ENCODE data around the gene MYO1B. TPM values are rescaled to one million over a fixed set of nuclear protein-coding genes. Genes with fewer than 3 reads are reported as not detected.

MYO1B gene
- total RNA-seq, 1 experiment from 2014 or later, result 43.6 TPM

DNA sequence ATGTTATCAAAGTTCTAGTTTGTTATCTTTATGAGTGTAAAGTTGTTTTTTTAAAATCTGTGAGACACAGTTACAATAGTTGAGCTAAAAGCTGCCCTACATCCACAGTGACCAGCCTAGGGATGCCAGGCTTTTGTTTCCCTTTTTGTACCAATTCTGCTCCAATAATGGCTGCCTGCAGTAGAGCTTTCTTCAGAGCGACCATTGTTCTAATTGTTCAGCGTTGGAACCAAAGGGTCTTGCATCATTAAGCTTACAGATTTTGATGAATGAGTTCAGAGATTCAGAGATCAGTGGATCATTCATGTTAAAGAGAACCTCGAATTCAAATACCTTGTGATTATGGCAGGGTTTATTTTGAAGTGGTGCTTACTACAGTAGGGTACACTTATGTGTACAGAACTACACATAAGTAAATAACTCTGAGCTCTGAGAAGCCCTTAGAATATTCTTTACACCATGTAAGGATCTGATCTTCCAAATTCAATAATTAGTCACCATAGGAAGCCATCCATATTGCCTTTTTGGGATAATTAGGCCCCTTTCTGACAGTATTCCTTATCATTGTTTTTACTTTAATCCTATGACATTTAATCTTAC lies 157.9 kb downstream of the MYO1B start:
- TF ChIP-seq TEAD4 (CRISPR knock-in tag; IDR thresholded peaks at IDR 0.05), result no peak
- TF ChIP-seq, protein P1, sequence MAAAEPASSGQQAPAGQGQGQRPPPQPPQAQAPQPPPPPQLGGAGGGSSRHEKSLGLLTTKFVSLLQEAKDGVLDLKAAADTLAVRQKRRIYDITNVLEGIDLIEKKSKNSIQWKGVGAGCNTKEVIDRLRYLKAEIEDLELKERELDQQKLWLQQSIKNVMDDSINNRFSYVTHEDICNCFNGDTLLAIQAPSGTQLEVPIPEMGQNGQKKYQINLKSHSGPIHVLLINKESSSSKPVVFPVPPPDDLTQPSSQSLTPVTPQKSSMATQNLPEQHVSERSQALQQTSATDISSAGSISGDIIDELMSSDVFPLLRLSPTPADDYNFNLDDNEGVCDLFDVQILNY (CRISPR knock-in tag; IDR thresholded peaks at IDR 0.05), result no peak
- TF ChIP-seq, protein P2, sequence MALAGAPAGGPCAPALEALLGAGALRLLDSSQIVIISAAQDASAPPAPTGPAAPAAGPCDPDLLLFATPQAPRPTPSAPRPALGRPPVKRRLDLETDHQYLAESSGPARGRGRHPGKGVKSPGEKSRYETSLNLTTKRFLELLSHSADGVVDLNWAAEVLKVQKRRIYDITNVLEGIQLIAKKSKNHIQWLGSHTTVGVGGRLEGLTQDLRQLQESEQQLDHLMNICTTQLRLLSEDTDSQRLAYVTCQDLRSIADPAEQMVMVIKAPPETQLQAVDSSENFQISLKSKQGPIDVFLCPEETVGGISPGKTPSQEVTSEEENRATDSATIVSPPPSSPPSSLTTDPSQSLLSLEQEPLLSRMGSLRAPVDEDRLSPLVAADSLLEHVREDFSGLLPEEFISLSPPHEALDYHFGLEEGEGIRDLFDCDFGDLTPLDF (CRISPR knock-in tag; IDR thresholded peaks at IDR 0.05), result no peak
- TF ChIP-seq GABPB1 (CRISPR knock-in tag; IDR thresholded peaks at IDR 0.05), result no peak
- no peak for TF ChIP-seq ZNF423 (CRISPR knock-in tag; IDR thresholded peaks at IDR 0.05)
- TF ChIP-seq SMAD3 (CRISPR knock-in tag; IDR thresholded peaks at IDR 0.05; ENCODE audit: borderline replicate concordance), result no peak
- TF ChIP-seq JAZF1 (CRISPR knock-in tag; IDR thresholded peaks at IDR 0.05), result no peak
- TF ChIP-seq, protein P3, sequence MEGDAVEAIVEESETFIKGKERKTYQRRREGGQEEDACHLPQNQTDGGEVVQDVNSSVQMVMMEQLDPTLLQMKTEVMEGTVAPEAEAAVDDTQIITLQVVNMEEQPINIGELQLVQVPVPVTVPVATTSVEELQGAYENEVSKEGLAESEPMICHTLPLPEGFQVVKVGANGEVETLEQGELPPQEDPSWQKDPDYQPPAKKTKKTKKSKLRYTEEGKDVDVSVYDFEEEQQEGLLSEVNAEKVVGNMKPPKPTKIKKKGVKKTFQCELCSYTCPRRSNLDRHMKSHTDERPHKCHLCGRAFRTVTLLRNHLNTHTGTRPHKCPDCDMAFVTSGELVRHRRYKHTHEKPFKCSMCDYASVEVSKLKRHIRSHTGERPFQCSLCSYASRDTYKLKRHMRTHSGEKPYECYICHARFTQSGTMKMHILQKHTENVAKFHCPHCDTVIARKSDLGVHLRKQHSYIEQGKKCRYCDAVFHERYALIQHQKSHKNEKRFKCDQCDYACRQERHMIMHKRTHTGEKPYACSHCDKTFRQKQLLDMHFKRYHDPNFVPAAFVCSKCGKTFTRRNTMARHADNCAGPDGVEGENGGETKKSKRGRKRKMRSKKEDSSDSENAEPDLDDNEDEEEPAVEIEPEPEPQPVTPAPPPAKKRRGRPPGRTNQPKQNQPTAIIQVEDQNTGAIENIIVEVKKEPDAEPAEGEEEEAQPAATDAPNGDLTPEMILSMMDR (IDR thresholded peaks at IDR 0.05), result no peak
- TF ChIP-seq IRF2 (CRISPR knock-in tag; IDR thresholded peaks at IDR 0.05; ENCODE audit: borderline replicate concordance, low read depth), result no peak
- TF ChIP-seq, protein P4, sequence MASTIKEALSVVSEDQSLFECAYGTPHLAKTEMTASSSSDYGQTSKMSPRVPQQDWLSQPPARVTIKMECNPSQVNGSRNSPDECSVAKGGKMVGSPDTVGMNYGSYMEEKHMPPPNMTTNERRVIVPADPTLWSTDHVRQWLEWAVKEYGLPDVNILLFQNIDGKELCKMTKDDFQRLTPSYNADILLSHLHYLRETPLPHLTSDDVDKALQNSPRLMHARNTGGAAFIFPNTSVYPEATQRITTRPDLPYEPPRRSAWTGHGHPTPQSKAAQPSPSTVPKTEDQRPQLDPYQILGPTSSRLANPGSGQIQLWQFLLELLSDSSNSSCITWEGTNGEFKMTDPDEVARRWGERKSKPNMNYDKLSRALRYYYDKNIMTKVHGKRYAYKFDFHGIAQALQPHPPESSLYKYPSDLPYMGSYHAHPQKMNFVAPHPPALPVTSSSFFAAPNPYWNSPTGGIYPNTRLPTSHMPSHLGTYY (CRISPR knock-in tag; IDR thresholded peaks at IDR 0.05), result no peak
- TF ChIP-seq, protein P5, sequence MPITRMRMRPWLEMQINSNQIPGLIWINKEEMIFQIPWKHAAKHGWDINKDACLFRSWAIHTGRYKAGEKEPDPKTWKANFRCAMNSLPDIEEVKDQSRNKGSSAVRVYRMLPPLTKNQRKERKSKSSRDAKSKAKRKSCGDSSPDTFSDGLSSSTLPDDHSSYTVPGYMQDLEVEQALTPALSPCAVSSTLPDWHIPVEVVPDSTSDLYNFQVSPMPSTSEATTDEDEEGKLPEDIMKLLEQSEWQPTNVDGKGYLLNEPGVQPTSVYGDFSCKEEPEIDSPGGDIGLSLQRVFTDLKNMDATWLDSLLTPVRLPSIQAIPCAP (CRISPR knock-in tag; IDR thresholded peaks at IDR 0.05), result no peak
- TF ChIP-seq CREB1 (CRISPR knock-in tag; IDR thresholded peaks at IDR 0.05), result no peak
- TF ChIP-seq KAT7 (CRISPR knock-in tag; IDR thresholded peaks at IDR 0.05; ENCODE audit: borderline replicate concordance), result no peak
- TF ChIP-seq, protein P6, sequence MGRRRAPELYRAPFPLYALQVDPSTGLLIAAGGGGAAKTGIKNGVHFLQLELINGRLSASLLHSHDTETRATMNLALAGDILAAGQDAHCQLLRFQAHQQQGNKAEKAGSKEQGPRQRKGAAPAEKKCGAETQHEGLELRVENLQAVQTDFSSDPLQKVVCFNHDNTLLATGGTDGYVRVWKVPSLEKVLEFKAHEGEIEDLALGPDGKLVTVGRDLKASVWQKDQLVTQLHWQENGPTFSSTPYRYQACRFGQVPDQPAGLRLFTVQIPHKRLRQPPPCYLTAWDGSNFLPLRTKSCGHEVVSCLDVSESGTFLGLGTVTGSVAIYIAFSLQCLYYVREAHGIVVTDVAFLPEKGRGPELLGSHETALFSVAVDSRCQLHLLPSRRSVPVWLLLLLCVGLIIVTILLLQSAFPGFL (CRISPR knock-in tag; IDR thresholded peaks at IDR 0.05; ENCODE audit: borderline replicate concordance), result no peak
- TF ChIP-seq ZNF396 (CRISPR knock-in tag; IDR thresholded peaks at IDR 0.05; ENCODE audit: borderline replicate concordance), result no peak
- TF ChIP-seq TCF7 (CRISPR knock-in tag; IDR thresholded peaks at IDR 0.05; ENCODE audit: low read depth), result no peak
- TF ChIP-seq, protein P7, sequence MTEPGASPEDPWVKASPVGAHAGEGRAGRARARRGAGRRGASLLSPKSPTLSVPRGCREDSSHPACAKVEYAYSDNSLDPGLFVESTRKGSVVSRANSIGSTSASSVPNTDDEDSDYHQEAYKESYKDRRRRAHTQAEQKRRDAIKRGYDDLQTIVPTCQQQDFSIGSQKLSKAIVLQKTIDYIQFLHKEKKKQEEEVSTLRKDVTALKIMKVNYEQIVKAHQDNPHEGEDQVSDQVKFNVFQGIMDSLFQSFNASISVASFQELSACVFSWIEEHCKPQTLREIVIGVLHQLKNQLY (CRISPR knock-in tag; IDR thresholded peaks at IDR 0.05), result no peak
- no peak for TF ChIP-seq NFE2L1 (CRISPR knock-in tag; IDR thresholded peaks at IDR 0.05)
- TF ChIP-seq GRHL2 (CRISPR knock-in tag; IDR thresholded peaks at IDR 0.05; ENCODE audit: insufficient replicate concordance, severe bottlenecking), result no peak
- TF ChIP-seq JUN (CRISPR knock-in tag; IDR thresholded peaks at IDR 0.05), result no peak
- ChIA-PET POLR2A (no interaction called here), CTCF (no interaction called here)
- Mint-ChIP-seq H3K4me1 (peaks cover 14% of the 10 kb centered on the region), H3K27me3 (ENCODE audit: low read depth) (no peaks in the 10 kb centered on the region), H3K4me3 (no peak overlapping the region), H3K27ac (no peak overlapping the region), H3K36me3 (peaks cover 43% of the 10 kb centered on the region), H3K9me3 (no peaks in the 10 kb centered on the region)
- DNase-seq (ENCODE audit: low spot score) (no peak), ATAC-seq (no peak)
